Muscle of leg (tissue), 11 donors: ENCODE measurements around the gene GLT1D1. TPM values are rescaled to one million over a fixed set of nuclear protein-coding genes. Genes with fewer than 3 reads are reported as not detected.

Source experiments
- DNase-seq: peaks from one replicate; pipeline ENCODE4 v3.0.0; 2013
- H3K27ac ChIP-seq: one replicate; pipeline ENCODE4 v1.5.1; 2013; ENCODE audit warnings: mild to moderate bottlenecking, low read length, control low read depth
- H3K27me3 ChIP-seq: one replicate; pipeline ENCODE4 v1.6.1; 2013; ENCODE audit warnings: low read length; ENCODE audit not compliant: control insufficient read depth, insufficient read depth
- H3K36me3 ChIP-seq: one replicate; pipeline ENCODE4 v1.6.1; 2013; ENCODE audit warnings: low read length; ENCODE audit not compliant: control insufficient read depth, insufficient read depth
- H3K4me1 ChIP-seq: one replicate; pipeline ENCODE4 v1.6.1; 2013; ENCODE audit warnings: low read length; ENCODE audit not compliant: control insufficient read depth, insufficient read depth
- H3K4me3 ChIP-seq: one replicate; pipeline ENCODE4 v1.5.1; 2013; ENCODE audit warnings: low read length, control low read depth
- H3K9me3 ChIP-seq: replicated peaks from 2 replicates; pipeline ENCODE4 v1.6.1; 2013; ENCODE audit warnings: low read depth, low read length; ENCODE audit not compliant: control insufficient read depth
- WGBS: methylation state at CpG from one replicate; pipeline ENCODE4 v1.1.5; 2013; ENCODE audit warnings: missing lambda C conversion rate; ENCODE audit not compliant: insufficient coverage; 5-methylcytosine and 5-hydroxymethylcytosine counted together
- polyA plus RNA-seq, 8 donors: library from polyadenylated mRNA; unstranded; fragments of 120-200 nt; gene quantifications; one replicate each; pipeline versions ENCODE4 v1.2.1 to v1.2.3, GENCODE V29; 2013; ENCODE audit warnings: inconsistent platforms in 1 of 8, low replicate concordance in 1 of 8; ENCODE audit not compliant: insufficient read length in 8 of 8, insufficient read depth in 1 of 8
- total RNA-seq: library from RNA; stranded (reverse); fragments of 120-200 nt; gene quantifications from one replicate; pipeline ENCODE4 v1.2.4, GENCODE V29; 2013

Gene GLT1D1
- total and polyA plus RNA-seq, 9 donors = 0.71 to 1.7 (median 1.0) TPM

DNA sequence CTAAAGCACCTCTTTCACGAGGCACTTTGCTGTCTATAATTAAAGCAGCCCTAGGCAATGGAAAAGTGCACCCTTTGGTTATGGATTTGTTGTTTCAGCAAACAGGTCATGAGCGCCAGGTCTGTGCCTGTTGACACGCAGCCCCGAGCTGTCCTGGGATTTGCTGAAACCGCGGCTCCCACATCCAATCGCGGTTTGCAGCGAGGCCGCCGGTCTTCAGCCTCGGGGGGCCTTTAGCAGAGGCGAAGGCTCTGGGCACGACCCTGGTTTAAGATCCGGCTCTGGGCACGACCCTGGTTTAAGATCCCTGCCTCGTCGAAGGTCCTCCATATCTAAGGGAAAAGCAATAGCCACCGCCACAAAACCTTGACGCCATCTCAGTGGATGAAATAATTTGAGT is 79.2 kb downstream of the GLT1D1 start:
- H3K4me3 ChIP-seq = no peak overlapping the region
- no peak overlapping the region for H3K27ac ChIP-seq
- no peaks in the 10 kb centered on the region for H3K36me3 ChIP-seq
- H3K4me1 ChIP-seq = no peaks in the 10 kb centered on the region
- H3K27me3 ChIP-seq = no peaks in the 10 kb centered on the region
- no peak for DNase-seq
- H3K9me3 ChIP-seq = no peaks in the 10 kb centered on the region
- WGBS = 81% methylated on average over 18 of the region's 20 CpGs

DNA sequence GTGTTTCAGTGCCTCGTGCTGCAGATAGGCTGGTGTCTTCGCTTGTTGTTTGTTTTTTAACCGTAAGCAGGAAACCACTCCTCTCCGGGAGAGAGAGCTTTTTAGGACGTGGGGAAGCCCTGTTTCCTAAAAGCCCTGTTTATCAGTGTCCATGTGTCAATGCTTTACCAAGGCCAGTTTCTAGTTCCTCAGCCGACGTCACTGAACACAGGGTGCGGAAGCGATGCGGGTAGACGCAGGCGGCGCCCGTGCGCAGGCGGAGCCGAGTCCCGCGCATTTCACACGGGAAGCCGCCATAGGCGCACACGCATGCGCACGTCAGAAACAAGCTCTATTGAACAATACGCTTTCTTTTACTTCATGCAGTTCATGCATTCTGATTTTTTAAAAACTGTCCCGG is 79.8 kb downstream of the GLT1D1 start:
- 85% methylated on average over 20 of the region's 27 CpGs for WGBS
- Histone ChIP-seq H3K27me3 (no peaks in the 10 kb centered on the region), H3K4me1 (no peaks in the 10 kb centered on the region), H3K9me3 (no peaks in the 10 kb centered on the region), H3K27ac (no peak overlapping the region), H3K4me3 (no peak overlapping the region), H3K36me3 (no peaks in the 10 kb centered on the region)
- DNase-seq = no peak

DNA sequence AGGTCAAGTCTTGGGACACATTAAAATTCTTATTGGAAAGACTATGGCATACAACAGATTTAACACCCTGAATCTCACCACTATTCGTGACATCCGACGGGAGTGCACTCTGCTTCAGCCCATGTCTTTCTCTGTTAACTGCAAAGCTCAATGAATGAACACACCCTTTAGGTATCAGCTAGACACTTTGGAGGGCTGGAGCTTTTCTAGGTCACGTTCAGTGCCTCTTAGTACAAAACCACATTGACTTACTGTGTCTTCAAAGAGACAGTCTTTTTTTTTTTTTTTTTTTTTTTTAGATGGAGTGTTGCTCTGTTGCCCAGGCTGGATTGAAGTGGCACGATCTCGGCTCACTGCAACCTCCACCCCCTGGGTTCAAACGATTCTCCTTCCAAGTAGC is 80.6 kb downstream of the GLT1D1 start:
- whole genome bisulfite sequencing = 97% methylated on average over 3 of the region's 7 CpGs
- Histone ChIP-seq H3K4me1 (no peaks in the 10 kb centered on the region), H3K36me3 (no peaks in the 10 kb centered on the region), H3K27ac (no peak overlapping the region), H3K27me3 (no peaks in the 10 kb centered on the region), H3K9me3 (no peaks in the 10 kb centered on the region), H3K4me3 (no peak overlapping the region)
- no peak for DNase-seq

DNA sequence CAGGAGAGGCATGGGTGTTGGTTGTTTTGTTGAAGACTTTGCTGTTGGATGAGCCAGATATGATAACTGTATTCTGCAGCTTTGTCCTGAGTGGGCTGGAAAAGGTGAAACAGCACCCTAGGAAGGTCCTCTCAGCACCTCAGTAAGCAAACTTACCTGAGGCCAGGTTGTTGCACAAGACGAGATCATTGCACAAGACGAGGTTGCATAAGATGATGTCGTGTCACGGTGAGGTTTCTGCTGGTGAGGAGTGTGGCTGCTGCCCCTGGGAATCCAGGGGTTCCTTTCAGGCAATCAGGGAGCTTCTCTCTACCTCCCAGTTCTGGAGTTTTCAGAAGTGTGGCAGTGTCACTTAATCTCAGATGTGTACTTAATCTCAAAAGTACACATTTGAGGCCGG is 85.6 kb downstream of the GLT1D1 start:
- H3K27me3 ChIP-seq = no peaks in the 10 kb centered on the region
- H3K4me1 ChIP-seq = no peaks in the 10 kb centered on the region
- no peaks in the 10 kb centered on the region for H3K36me3 ChIP-seq
- no peak overlapping the region for H3K27ac ChIP-seq
- no peaks in the 10 kb centered on the region for H3K9me3 ChIP-seq
- H3K4me3 ChIP-seq = no peak overlapping the region
- no peak for DNase-seq
- WGBS = no CpG with 5 or more reads among the region's 5 CpGs

DNA sequence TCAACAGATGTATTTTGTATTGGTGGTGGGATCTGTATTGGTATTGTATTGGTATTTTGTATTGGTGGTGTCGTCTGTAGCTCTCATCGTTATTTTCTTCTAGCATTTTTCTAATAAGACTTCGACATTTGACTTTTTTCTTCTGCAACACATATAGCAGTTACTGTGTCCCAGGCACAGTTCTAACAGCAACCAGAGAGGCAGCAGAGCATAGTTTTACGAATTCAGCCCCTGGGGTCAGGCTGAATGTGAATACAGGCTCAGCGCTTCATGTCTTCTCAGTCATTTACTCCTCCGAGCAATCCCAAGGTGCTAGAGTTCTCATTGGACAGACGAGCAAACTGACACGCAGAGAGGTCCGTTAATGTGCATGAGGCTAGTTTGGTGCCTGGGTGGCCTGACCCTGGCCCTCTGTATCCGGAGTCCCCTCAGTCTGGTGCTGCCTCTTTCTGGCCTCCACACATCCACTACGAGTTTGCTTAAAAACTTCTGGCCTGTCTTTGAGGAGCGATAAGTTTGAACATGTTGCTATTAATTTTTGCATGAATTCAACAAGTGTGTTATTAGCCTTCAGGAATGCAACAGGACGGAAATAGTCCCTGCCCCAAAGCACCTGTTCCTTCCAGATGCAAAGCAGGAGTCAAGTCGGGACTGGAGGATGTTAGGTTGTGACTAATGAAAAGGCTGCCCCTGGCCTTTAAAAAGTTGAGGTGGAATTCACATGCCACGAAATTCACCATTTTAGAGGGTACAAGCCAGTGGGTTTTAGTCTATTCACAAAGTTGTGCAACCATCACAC is 87.0 kb downstream of the GLT1D1 start:
- no peak for DNase-seq
- 83% methylated on average over 10 of the region's 15 CpGs for WGBS

DNA sequence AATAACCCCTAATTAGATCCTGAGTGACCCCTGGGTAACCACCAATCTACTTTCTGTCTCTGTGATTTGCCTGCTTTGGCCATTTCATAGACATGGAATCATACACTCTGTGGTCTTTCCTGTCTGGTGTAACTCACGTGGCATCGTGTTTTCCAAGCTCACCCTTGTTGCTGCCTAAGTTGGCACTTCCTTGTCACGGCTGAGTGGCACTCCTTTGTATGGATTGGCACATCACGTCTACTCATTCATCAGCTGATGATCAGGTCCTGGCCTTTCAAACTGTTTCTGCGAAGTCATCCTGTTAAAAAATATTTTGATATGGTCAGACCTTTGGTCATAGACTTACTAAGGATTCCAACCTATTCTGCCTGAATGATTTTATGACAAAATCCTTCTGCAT is 87.7 kb downstream of the GLT1D1 start:
- Histone ChIP-seq H3K27me3 (no peaks in the 10 kb centered on the region), H3K36me3 (no peaks in the 10 kb centered on the region), H3K9me3 (no peaks in the 10 kb centered on the region), H3K4me3 (no peak overlapping the region), H3K27ac (no peak overlapping the region), H3K4me1 (no peaks in the 10 kb centered on the region)
- DNase-seq = no peak
- 89% methylated on average over 3 of the region's 5 CpGs for WGBS

More for the DNA sequence above, 87.0 kb downstream of the GLT1D1 start:
- H3K4me1 ChIP-seq = no peaks in the 10 kb centered on the region
- no peaks in the 10 kb centered on the region for H3K36me3 ChIP-seq
- H3K9me3 ChIP-seq = no peaks in the 10 kb centered on the region
- H3K27me3 ChIP-seq = no peaks in the 10 kb centered on the region
- H3K4me3 ChIP-seq = no peak overlapping the region
- no peak overlapping the region for H3K27ac ChIP-seq

DNA sequence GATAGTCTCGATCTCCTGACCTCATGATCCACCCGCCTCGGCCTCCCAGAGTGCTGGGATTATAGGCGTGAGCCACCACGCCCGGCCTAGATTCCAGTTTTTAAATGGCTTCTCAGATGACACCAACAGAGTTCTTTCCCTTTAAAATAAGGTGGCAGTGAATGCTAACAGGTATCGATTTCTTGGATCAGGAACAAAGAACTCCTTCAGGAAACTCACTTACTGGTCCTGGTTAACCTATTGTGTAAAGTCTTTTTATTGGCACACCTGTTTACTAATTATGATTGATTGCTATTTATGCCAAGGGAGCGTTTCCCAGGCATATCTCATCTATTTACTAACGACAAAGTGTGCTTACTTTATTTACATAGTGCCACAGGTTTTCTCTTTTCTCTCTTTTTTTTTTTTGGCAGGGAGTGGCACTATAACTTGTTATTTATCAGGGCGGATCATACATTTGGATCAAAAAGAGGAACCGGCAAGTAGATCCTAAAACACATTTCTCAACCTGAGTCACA is 89.7 kb downstream of the GLT1D1 start:
- H3K4me3 ChIP-seq = no peak overlapping the region
- no peaks in the 10 kb centered on the region for H3K9me3 ChIP-seq
- no peaks in the 10 kb centered on the region for H3K27me3 ChIP-seq
- no peaks in the 10 kb centered on the region for H3K4me1 ChIP-seq
- no peak for DNase-seq
- H3K36me3 ChIP-seq = no peaks in the 10 kb centered on the region
- WGBS = 60% methylated on average over 1 of the region's 11 CpGs
- H3K27ac ChIP-seq = no peak overlapping the region

DNA sequence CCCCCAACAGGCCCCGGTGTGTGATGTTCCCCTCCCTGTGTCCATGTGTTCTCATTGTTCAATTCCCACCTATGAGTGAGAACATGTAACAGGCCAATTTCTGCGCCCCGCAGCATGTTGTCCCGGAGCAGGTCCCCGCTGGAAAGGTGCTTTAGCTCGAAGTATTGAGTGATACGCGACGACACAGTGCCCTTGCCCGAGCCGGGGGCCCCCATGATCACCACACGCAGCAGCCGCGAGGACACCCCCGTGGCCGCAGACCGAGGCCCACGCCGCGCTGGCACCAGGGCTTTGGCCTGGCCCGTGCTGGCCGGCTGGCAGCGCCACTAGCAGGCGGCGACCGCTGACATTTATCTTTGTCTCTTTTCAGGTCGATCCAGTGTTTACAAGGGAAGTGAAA is 91.7 kb downstream of the GLT1D1 start:
- DNase-seq = no peak
- no peaks in the 10 kb centered on the region for H3K27me3 ChIP-seq
- 88% methylated on average over 26 of the region's 27 CpGs for WGBS
- no peaks in the 10 kb centered on the region for H3K36me3 ChIP-seq
- H3K4me3 ChIP-seq = no peak overlapping the region
- H3K4me1 ChIP-seq = no peaks in the 10 kb centered on the region
- H3K9me3 ChIP-seq = no peaks in the 10 kb centered on the region
- H3K27ac ChIP-seq = no peak overlapping the region

DNA sequence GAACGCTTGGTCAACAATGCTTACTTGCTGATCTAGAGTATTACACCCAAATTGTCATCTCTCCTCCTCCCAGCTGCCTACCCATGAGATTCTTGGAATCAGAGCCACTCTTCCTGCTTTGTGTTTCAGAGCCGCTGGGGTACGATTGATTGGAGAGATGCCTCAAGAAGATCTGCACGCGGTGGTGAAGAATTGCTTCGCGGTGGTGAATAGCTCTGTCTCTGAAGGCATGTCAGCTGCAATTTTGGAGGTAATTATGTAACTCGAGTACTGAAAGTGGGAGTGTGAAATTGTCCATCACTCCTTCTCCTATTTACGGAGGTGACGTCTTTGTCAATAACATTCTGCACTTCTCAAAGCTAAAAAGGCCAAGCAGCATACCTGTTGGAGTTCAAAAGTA is 93.9 kb downstream of the GLT1D1 start:
- Histone ChIP-seq H3K36me3 (no peaks in the 10 kb centered on the region), H3K27me3 (no peaks in the 10 kb centered on the region), H3K9me3 (no peaks in the 10 kb centered on the region), H3K4me1 (no peaks in the 10 kb centered on the region), H3K27ac (no peak overlapping the region), H3K4me3 (no peak overlapping the region)
- no peak for DNase-seq
- WGBS = 63% methylated on average over 1 of the region's 10 CpGs

DNA sequence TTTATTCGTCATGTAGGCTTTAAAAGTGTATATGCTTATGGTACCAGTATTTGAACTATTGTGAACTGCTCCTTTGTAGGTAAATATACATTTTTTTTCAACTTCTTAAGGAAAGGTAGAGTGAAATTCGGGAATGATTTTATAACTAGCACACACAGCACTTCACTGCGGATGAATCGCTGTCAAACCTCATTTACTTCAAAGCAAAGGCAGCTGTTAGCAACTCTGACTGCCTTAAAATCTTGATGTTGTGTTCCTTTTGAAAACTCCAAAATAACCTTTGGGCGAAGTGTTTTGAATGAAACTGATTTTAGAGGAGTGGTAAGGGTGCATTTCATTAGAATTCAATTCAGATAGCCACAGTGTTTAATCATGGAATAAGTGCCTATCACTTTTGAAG is 95.8 kb downstream of the GLT1D1 start:
- H3K4me3 ChIP-seq = no peak overlapping the region
- no CpG with 5 or more reads among the region's 5 CpGs for WGBS
- DNase-seq = no peak
- no peaks in the 10 kb centered on the region for H3K27me3 ChIP-seq
- H3K36me3 ChIP-seq = no peaks in the 10 kb centered on the region
- no peaks in the 10 kb centered on the region for H3K4me1 ChIP-seq
- no peak overlapping the region for H3K27ac ChIP-seq
- H3K9me3 ChIP-seq = no peaks in the 10 kb centered on the region
